Duodenal mucosa (tissue), 2 donors: ENCODE measurements around the gene PRICKLE3.

Experiments used
- H3K27ac ChIP-seq: one replicate; pipeline ENCODE4 v1.7.0; 2013; ENCODE audit warnings: low read depth, low read length
- H3K27me3 ChIP-seq, 2 donors: one replicate each; pipeline ENCODE4 v1.7.0; 2013; ENCODE audit warnings: low read length in 2 of 2, control low read depth in 1 of 2; ENCODE audit not compliant: insufficient read depth in 2 of 2, control insufficient read depth in 1 of 2
- H3K36me3 ChIP-seq, 2 donors: one replicate each; pipeline ENCODE4 v1.7.0; 2013; ENCODE audit warnings: low read length in 2 of 2, control low read depth in 1 of 2; ENCODE audit not compliant: insufficient read depth in 2 of 2, control insufficient read depth in 1 of 2
- H3K4me1 ChIP-seq, 2 donors: one replicate each; pipeline ENCODE4 v1.7.0; 2013; ENCODE audit warnings: low read length in 2 of 2, control low read depth in 1 of 2; ENCODE audit not compliant: insufficient read depth in 2 of 2, control insufficient read depth in 1 of 2
- H3K4me3 ChIP-seq, 2 donors: one replicate each; pipeline ENCODE4 v1.7.0; 2013; ENCODE audit warnings: low read length in 2 of 2, low read depth in 1 of 2
- H3K9ac ChIP-seq, 2 donors: one replicate each; pipeline ENCODE4 v1.7.0; 2013; ENCODE audit warnings: low read length in 2 of 2, low read depth in 1 of 2
- H3K9me3 ChIP-seq, 2 donors: one replicate each; pipeline ENCODE4 v1.7.0; 2013; ENCODE audit warnings: low read length in 2 of 2, control low read depth in 1 of 2; ENCODE audit not compliant: control insufficient read depth in 1 of 2

The PRICKLE3 gene

GRCh38 chrX:49197543-49198087, 11.4 kb upstream of the PRICKLE3 start:
- H3K36me3 ChIP-seq: no peaks in the 10 kb centered on the region
- no peaks in the 10 kb centered on the region for H3K27me3 ChIP-seq
- H3K4me1 ChIP-seq: peaks cover 3 to 4% of the 10 kb centered on the region in 2 donors
- H3K9ac ChIP-seq: no peak overlapping the region
- H3K27ac ChIP-seq: no peak overlapping the region
- H3K4me3 ChIP-seq: no peak overlapping the region
- no peaks in the 10 kb centered on the region for H3K9me3 ChIP-seq

- Histone ChIP-seq H3K9ac (no peak overlapping the region), H3K9me3 (no peaks in the 10 kb centered on the region), H3K36me3 (no peaks in the 10 kb centered on the region), H3K27me3 (no peaks in the 10 kb centered on the region), H3K4me3 (no peak overlapping the region), H3K27ac (no peak overlapping the region), H3K4me1 (peaks cover 0 to 3% of the 10 kb centered on the region in 2 donors)
These were observed 7.4 kb upstream of the PRICKLE3 start for GRCh38 chrX:49193542-49193964.

GRCh38 chrX:49192722-49193328, 6.7 kb upstream of the PRICKLE3 start:
- Histone ChIP-seq H3K9ac (no peak overlapping the region), H3K36me3 (no peaks in the 10 kb centered on the region), H3K4me1 (peaks cover 0 to 3% of the 10 kb centered on the region in 2 donors), H3K4me3 (no peak overlapping the region), H3K9me3 (no peaks in the 10 kb centered on the region), H3K27me3 (no peaks in the 10 kb centered on the region), H3K27ac (no peak overlapping the region)

- H3K27ac ChIP-seq: peak overlapping the region; percentile 78
These were observed 5.4 kb upstream of the PRICKLE3 start for GRCh38 chrX:49191574-49192011.

GRCh38 chrX:49190821-49191573, 4.8 kb upstream of the PRICKLE3 start:
- Histone ChIP-seq H3K36me3 (no peaks in the 10 kb centered on the region), H3K27ac (peak overlapping the region; percentile 78), H3K4me3 (peak overlapping the region; percentile 74 to 78), H3K27me3 (no peaks in the 10 kb centered on the region), H3K9me3 (no peaks in the 10 kb centered on the region), H3K4me1 (peaks cover 0 to 3% of the 10 kb centered on the region in 2 donors), H3K9ac (peak overlapping the region; percentile 66 to 70)

More at GRCh38 chrX:49191574-49192011, 5.4 kb upstream of the PRICKLE3 start:
- H3K9ac ChIP-seq: peak overlapping the region; percentile 66 to 70
- H3K36me3 ChIP-seq: no peaks in the 10 kb centered on the region
- peaks cover 0 to 3% of the 10 kb centered on the region in 2 donors for H3K4me1 ChIP-seq
- H3K4me3 ChIP-seq: peak overlapping the region; percentile 74 to 78
- no peaks in the 10 kb centered on the region for H3K27me3 ChIP-seq
- H3K9me3 ChIP-seq: no peaks in the 10 kb centered on the region

GRCh38 chrX:49189606-49190005, 3.4 kb upstream of the PRICKLE3 start:
- Histone ChIP-seq H3K27me3 (no peaks in the 10 kb centered on the region), H3K9ac (no peak overlapping the region), H3K4me1 (peaks cover 0 to 8% of the 10 kb centered on the region in 2 donors), H3K4me3 (no peak overlapping the region), H3K36me3 (no peaks in the 10 kb centered on the region), H3K27ac (no peak overlapping the region), H3K9me3 (no peaks in the 10 kb centered on the region)

GRCh38 chrX:49188468-49189076, 2.4 kb upstream of the PRICKLE3 start:
- Histone ChIP-seq H3K27me3 (no peaks in the 10 kb centered on the region), H3K27ac (no peak overlapping the region), H3K4me3 (no peak overlapping the region), H3K36me3 (no peaks in the 10 kb centered on the region), H3K9ac (no peak overlapping the region), H3K9me3 (no peaks in the 10 kb centered on the region), H3K4me1 (peaks cover 0 to 8% of the 10 kb centered on the region in 2 donors)

GRCh38 chrX:49187526-49187925, 1.4 kb upstream of the PRICKLE3 start:
- Histone ChIP-seq H3K27ac (no peak overlapping the region), H3K36me3 (no peaks in the 10 kb centered on the region)

GRCh38 chrX:49187028-49187394, 838 bp upstream of the PRICKLE3 start:
- Histone ChIP-seq H3K9me3 (no peaks in the 10 kb centered on the region), H3K27me3 (no peaks in the 10 kb centered on the region), H3K27ac (no peak overlapping the region), H3K36me3 (peaks cover 0 to 3% of the 10 kb centered on the region in 2 donors), H3K9ac (no peak overlapping the region), H3K4me3 (no peak overlapping the region), H3K4me1 (peaks cover 0 to 5% of the 10 kb centered on the region in 2 donors)

More at GRCh38 chrX:49187526-49187925, 1.4 kb upstream of the PRICKLE3 start:
- Histone ChIP-seq H3K4me1 (peaks cover 0 to 8% of the 10 kb centered on the region in 2 donors), H3K27me3 (no peaks in the 10 kb centered on the region), H3K9ac (no peak overlapping the region), H3K4me3 (no peak overlapping the region), H3K9me3 (no peaks in the 10 kb centered on the region)
